Activated CD4-positive, alpha-beta T cell treated with anti-CD3 and anti-CD28 coated beads, Interleukin-2, amount 10 ng/mL, durations not matched to agents 7 days and 5 days (primary cell): ENCODE results near the gene GLT6D1. TPM values are rescaled to one million over a fixed set of nuclear protein-coding genes. Genes with fewer than 3 reads are reported as not detected.

Experiments used
- CTCF ChIA-PET: fragments of 350-600 bp; sonication (Branson Sonifier 250); formaldehyde crosslinking; loops from one replicate; lab custom pipeline; 2021; ENCODE audit warnings: antibody characterized with exemption; lab: Charles Lee
- POLR2A ChIA-PET: fragments of 350-600 bp; sonication (Branson Sonifier 250); formaldehyde crosslinking; loops from one replicate; lab custom pipeline; 2021; ENCODE audit warnings: antibody characterized with exemption; lab: Charles Lee
- DNase-seq: peaks from one replicate; pipeline ENCODE4 v3.0.0-alpha.2; 2020
- H3K27ac Mint-ChIP-seq: one replicate; pipeline ENCODE4 v1.8.0; 2021; ENCODE audit warnings: mild to moderate bottlenecking, moderate library complexity, mixed read lengths
- H3K27me3 Mint-ChIP-seq: one replicate; pipeline ENCODE4 v1.8.0; 2021; ENCODE audit warnings: mixed read lengths
- H3K36me3 Mint-ChIP-seq: one replicate; pipeline ENCODE4 v1.8.0; 2021; ENCODE audit warnings: low read depth, mixed read lengths
- H3K4me1 Mint-ChIP-seq: one replicate; pipeline ENCODE4 v1.8.0; 2021; ENCODE audit warnings: mixed read lengths
- H3K4me3 Mint-ChIP-seq: one replicate; pipeline ENCODE4 v1.8.0; 2021; ENCODE audit warnings: mild to moderate bottlenecking, moderate library complexity, mixed read lengths
- H3K9me3 Mint-ChIP-seq: one replicate; pipeline ENCODE4 v1.8.0; 2021; ENCODE audit warnings: mixed read lengths
- total RNA-seq, 2 experiments: library from RNA; stranded (reverse); gene quantifications; one replicate each; pipeline ENCODE4 v1.2.3, GENCODE V29; 2021

GLT6D1 gene
- total RNA-seq, 2 experiments from 2014 or later = not detected

- POLR2A ChIA-PET = no interaction called here
- Mint-ChIP-seq H3K9me3 (no peaks in the 10 kb centered on the region), H3K36me3 (no peaks in the 10 kb centered on the region), H3K27ac (no peak overlapping the region), H3K4me3 (no peak overlapping the region), H3K27me3 (no peaks in the 10 kb centered on the region), H3K4me1 (no peaks in the 10 kb centered on the region)
- CTCF ChIA-PET = interaction anchor here (0.7 kb wide), 1 partner anchor 490 kb away, joined by 3 read pairs; no protein-coding TSS in a partner anchor
- DNase-seq = no peak
These were observed 31.7 kb downstream of the GLT6D1 start for GRCh38 chr9:135607401-135608293.

- POLR2A ChIA-PET = no interaction called here
- H3K4me1 Mint-ChIP-seq = no peaks in the 10 kb centered on the region
- CTCF ChIA-PET = no interaction called here
- no peaks in the 10 kb centered on the region for H3K9me3 Mint-ChIP-seq
- no peak overlapping the region for H3K4me3 Mint-ChIP-seq
- H3K27me3 Mint-ChIP-seq = no peaks in the 10 kb centered on the region
- DNase-seq = no peak
- no peaks in the 10 kb centered on the region for H3K36me3 Mint-ChIP-seq
- no peak overlapping the region for H3K27ac Mint-ChIP-seq
These were observed 32.5 kb downstream of the GLT6D1 start for GRCh38 chr9:135606885-135607259.

DNA sequence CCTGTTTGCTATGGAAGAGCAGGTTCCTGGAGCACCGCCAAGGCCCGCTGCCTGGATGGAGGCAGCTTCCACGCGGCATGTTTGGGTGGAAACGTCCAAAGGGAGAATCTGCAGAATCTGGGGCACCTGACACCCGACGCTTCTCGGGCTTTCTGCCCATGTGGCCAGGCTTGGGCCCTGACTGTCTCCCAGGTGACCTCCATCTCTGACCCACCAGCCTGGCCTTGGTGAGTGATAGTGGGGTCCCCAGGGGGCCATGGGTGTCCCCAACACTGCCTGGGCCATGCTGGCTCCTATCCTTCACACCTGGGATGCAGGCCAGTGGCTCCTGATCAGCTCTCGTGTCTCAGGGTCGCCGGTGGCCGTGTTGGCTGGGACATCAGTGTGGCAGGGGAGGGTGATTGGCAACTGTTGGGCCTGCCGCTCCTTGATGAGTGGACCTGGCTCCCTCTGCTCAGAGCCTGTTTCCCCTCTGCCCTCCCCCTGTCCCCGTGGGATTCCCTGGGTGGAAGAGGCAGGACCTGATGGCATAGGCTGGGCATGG, 34.0 kb downstream of the GLT6D1 start:
- DNase-seq = no peak
- no peak overlapping the region for H3K4me3 Mint-ChIP-seq
- POLR2A ChIA-PET = no interaction called here
- H3K27ac Mint-ChIP-seq = no peak overlapping the region
- H3K9me3 Mint-ChIP-seq = no peaks in the 10 kb centered on the region
- no peaks in the 10 kb centered on the region for H3K4me1 Mint-ChIP-seq
- H3K27me3 Mint-ChIP-seq = no peaks in the 10 kb centered on the region
- CTCF ChIA-PET = no interaction called here
- H3K36me3 Mint-ChIP-seq = no peaks in the 10 kb centered on the region

- DNase-seq = no peak
- ChIA-PET POLR2A (no interaction called here), CTCF (no interaction called here)
- Mint-ChIP-seq H3K4me1 (no peaks in the 10 kb centered on the region), H3K27me3 (peaks cover under 1% of the 10 kb centered on the region), H3K36me3 (no peaks in the 10 kb centered on the region), H3K27ac (no peak overlapping the region), H3K4me3 (no peak overlapping the region), H3K9me3 (no peaks in the 10 kb centered on the region)
These were observed 34.7 kb downstream of the GLT6D1 start for GRCh38 chr9:135604437-135605237.

GRCh38 chr9:135602789-135603481, 36.4 kb downstream of the GLT6D1 start:
- no peaks in the 10 kb centered on the region for H3K36me3 Mint-ChIP-seq
- no peaks in the 10 kb centered on the region for H3K9me3 Mint-ChIP-seq
- no peak overlapping the region for H3K27ac Mint-ChIP-seq
- DNase-seq = peak; percentile 59
- H3K4me3 Mint-ChIP-seq = no peak overlapping the region
- H3K4me1 Mint-ChIP-seq = no peaks in the 10 kb centered on the region
- CTCF ChIA-PET = interaction anchor here (0.6 kb wide), 1 partner anchor 380 kb away, joined by 3 read pairs; no protein-coding TSS in a partner anchor
- POLR2A ChIA-PET = no interaction called here
- H3K27me3 Mint-ChIP-seq = peaks cover 8% of the 10 kb centered on the region

DNA sequence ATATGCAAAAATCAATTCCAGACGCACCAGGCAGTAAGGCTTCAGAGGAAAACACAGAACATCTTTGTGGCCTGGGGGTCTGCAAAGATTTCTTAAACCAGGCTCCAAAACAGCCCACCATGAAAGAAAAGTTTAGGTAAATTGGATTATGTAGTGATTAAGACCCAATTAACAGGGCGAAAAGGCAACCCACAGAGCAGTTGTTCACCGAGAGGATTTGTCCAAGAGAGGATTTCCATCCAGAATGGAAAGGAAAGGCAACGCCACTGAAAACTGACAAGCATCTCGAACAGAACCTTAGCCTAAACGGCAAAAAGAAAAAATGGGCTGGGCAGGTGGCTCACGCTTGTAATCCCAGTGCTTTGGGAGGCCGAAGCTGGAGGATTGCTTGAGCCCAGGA, 37.4 kb downstream of the GLT6D1 start:
- no peaks in the 10 kb centered on the region for H3K36me3 Mint-ChIP-seq
- DNase-seq = no peak
- no peak overlapping the region for H3K27ac Mint-ChIP-seq
- H3K9me3 Mint-ChIP-seq = no peaks in the 10 kb centered on the region
- ChIA-PET POLR2A (no interaction called here), CTCF (no interaction called here)
- H3K27me3 Mint-ChIP-seq = peaks cover 10% of the 10 kb centered on the region
- no peak overlapping the region for H3K4me3 Mint-ChIP-seq
- no peaks in the 10 kb centered on the region for H3K4me1 Mint-ChIP-seq

DNA sequence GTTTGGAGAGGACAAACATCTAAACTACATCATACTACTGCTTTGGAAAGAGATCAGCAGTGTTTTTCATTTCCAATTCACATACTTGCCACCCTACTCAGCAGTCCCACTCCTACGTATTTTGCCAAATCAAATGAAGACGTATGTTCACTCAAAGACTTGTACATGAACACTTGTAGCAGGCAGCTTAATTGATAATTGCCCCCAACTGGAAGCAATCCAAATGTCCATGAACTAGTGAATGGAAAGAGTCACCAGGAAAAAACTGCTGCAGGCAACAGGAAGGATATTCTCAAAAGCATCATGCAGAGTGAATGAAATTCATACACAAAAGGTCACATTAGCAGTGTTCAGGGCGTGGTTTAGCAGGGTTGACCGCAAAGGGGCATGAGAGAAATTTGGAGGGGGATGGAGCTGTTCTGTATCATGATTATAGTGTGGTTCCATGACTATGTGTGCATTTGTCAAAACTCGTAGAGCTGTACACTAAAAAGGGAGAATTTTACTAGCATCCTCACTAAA, 39.0 kb downstream of the GLT6D1 start:
- Mint-ChIP-seq H3K4me1 (no peaks in the 10 kb centered on the region), H3K27me3 (peaks cover 14% of the 10 kb centered on the region), H3K36me3 (no peaks in the 10 kb centered on the region), H3K4me3 (no peak overlapping the region), H3K27ac (no peak overlapping the region), H3K9me3 (no peaks in the 10 kb centered on the region)
- no peak for DNase-seq
- ChIA-PET POLR2A (no interaction called here), CTCF (interaction anchor here (0.8 kb wide), 1 partner anchor 9 kb away, joined by 3 read pairs; no protein-coding TSS in a partner anchor)

DNA sequence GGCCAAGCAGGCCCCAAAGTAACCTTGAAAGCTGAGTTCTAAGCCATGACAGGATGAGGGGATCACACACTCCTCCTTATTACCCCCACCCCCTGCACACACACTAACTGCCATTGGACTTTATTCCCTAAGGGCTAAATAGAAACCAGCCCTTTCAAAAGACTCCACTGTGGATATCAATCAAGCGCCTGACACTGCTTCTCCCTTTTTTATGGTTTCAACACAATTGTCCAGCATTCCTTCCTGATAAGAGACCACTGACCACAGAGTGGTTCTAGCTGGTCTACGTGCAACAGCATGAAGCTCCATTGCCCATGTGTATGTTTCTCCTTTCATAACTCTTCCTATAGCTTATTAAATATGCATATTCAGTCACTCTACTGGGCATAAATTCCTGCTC, 43.1 kb downstream of the GLT6D1 start:
- DNase-seq = no peak
- H3K27ac Mint-ChIP-seq = no peak overlapping the region
- no peaks in the 10 kb centered on the region for H3K9me3 Mint-ChIP-seq
- H3K4me3 Mint-ChIP-seq = no peak overlapping the region
- H3K36me3 Mint-ChIP-seq = no peaks in the 10 kb centered on the region
- H3K4me1 Mint-ChIP-seq = no peaks in the 10 kb centered on the region
- H3K27me3 Mint-ChIP-seq = peaks cover 14% of the 10 kb centered on the region
- CTCF ChIA-PET = no interaction called here
- POLR2A ChIA-PET = no interaction called here

DNA sequence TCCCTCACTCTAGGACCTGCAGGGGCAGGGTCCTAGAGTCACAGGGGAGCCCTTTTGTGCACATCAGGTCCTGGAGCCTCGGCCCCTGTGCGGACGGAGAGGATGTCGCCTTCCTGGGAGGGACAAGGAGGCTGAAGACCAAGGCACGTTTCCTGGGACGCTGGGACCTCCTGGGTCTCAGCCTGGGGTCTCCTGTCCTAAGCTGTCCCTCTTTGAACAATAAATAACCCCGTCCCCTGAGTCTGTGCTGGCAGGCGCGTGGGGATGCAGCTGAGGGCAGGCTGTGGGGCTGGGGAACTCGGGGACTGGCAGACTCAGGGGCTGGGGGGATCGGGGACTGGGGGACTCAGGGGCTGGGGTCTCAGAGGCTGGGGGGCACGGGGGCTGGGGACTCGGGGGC, 46.7 kb downstream of the GLT6D1 start:
- no peak overlapping the region for H3K27ac Mint-ChIP-seq
- no peaks in the 10 kb centered on the region for H3K4me1 Mint-ChIP-seq
- H3K4me3 Mint-ChIP-seq = no peak overlapping the region
- no peak for DNase-seq
- no peaks in the 10 kb centered on the region for H3K9me3 Mint-ChIP-seq
- POLR2A ChIA-PET = no interaction called here
- H3K36me3 Mint-ChIP-seq = no peaks in the 10 kb centered on the region
- CTCF ChIA-PET = no interaction called here
- peaks cover 4% of the 10 kb centered on the region for H3K27me3 Mint-ChIP-seq

- no peaks in the 10 kb centered on the region for H3K9me3 Mint-ChIP-seq
- POLR2A ChIA-PET = no interaction called here
- no peak overlapping the region for H3K27ac Mint-ChIP-seq
- no peak overlapping the region for H3K4me3 Mint-ChIP-seq
- DNase-seq = no peak
- peaks cover 4% of the 10 kb centered on the region for H3K27me3 Mint-ChIP-seq
- H3K4me1 Mint-ChIP-seq = no peaks in the 10 kb centered on the region
- CTCF ChIA-PET = no interaction called here
- no peaks in the 10 kb centered on the region for H3K36me3 Mint-ChIP-seq
These were observed 47.1 kb downstream of the GLT6D1 start for GRCh38 chr9:135592331-135592590.

GRCh38 chr9:135591506-135592330, 47.6 kb downstream of the GLT6D1 start:
- H3K27me3 Mint-ChIP-seq = peaks cover 4% of the 10 kb centered on the region

More at GRCh38 chr9:135591506-135592330, 47.6 kb downstream of the GLT6D1 start:
- no peak for DNase-seq
- CTCF ChIA-PET = interaction anchor here (0.6 to 1.0 kb wide), 2 partner anchors 9 to 136 kb away, joined by 3 to 4 read pairs; no protein-coding TSS in a partner anchor
- Mint-ChIP-seq H3K9me3 (no peaks in the 10 kb centered on the region), H3K27ac (no peak overlapping the region), H3K4me1 (no peaks in the 10 kb centered on the region), H3K36me3 (no peaks in the 10 kb centered on the region), H3K4me3 (no peak overlapping the region)
- POLR2A ChIA-PET = no interaction called here
